ENCODE measurements around the gene MDH1B. TPM values are rescaled to one million over a fixed set of nuclear protein-coding genes. Genes with fewer than 3 reads are reported as not detected.
A peak's percentile ranks its signal among the peaks of the same experiment; 100 is the strongest.
"Not testable (repeated sequence)": the region's sequence is repeated elsewhere in the genome, so short reads cannot be mapped to it uniquely, and the experiment has no call there.

The MDH1B gene
- 0.88 TPM for polyA plus RNA-seq (2013, experiment 1 of 2)
- polyA plus RNA-seq (2013, experiment 2 of 2), result 1.2 TPM

GRCh38 chr2:206765242-206766056 is at the start of gene MDH1B, which contains the start of gene FASTKD2:
TSS of gene MDH1B (minus strand) at chr2:206765328. CDS start at chr2:206765271, 57 bp downstream.
TSS of gene FASTKD2 (plus strand) at chr2:206765606. CDS start at chr2:206766694, 1,088 bp downstream.
- WGBS, 2 experiments (ENCODE audit: insufficient coverage in 2 of 2), result 1% methylated on average over 38 to 39 of the region's 46 CpGs
- no peaks in the 10 kb centered on the region for H3K9me3 ChIP-seq (ENCODE audit: control insufficient read depth, low read length)
- H3K4me3 ChIP-seq (ENCODE audit: extremely low read depth, insufficient read depth, low read length, poor library complexity, severe bottlenecking), result peak within 1 kb of the TSS; percentile 66
- peaks cover 3% of the 10 kb centered on the region for H3K4me1 ChIP-seq (ENCODE audit: control insufficient read depth, insufficient read depth, low read length, poor library complexity, severe bottlenecking)
- peak within 1 kb of the TSS; percentile 63 for H3K27ac ChIP-seq (ENCODE audit: low read depth, low read length, severe bottlenecking)
- peaks cover 31% of the 10 kb centered on the region for H3K36me3 ChIP-seq (ENCODE audit: control insufficient read depth, insufficient read depth, low read length)

- Histone ChIP-seq H3K4me3 (ENCODE audit: extremely low read depth, insufficient read depth, low read length, poor library complexity, severe bottlenecking) (no peak overlapping the region), H3K27ac (ENCODE audit: low read depth, low read length, severe bottlenecking) (no peak overlapping the region), H3K36me3 (ENCODE audit: control insufficient read depth, insufficient read depth, low read length) (no peaks in the 10 kb centered on the region), H3K4me1 (ENCODE audit: control insufficient read depth, insufficient read depth, low read length, poor library complexity, severe bottlenecking) (no peaks in the 10 kb centered on the region), H3K9me3 (ENCODE audit: control insufficient read depth, low read length) (no peaks in the 10 kb centered on the region)
Observed at GRCh38 chr2:206814498-206814897, 49.4 kb upstream of the MDH1B start.

GRCh38 chr2:206812471-206812870 is 47.3 kb upstream of the MDH1B start:
- not testable (repeated sequence) for H3K9me3 ChIP-seq (ENCODE audit: control insufficient read depth, low read length); H3K4me3 ChIP-seq (ENCODE audit: extremely low read depth, insufficient read depth, low read length, poor library complexity, severe bottlenecking); H3K4me1 ChIP-seq (ENCODE audit: control insufficient read depth, insufficient read depth, low read length, poor library complexity, severe bottlenecking); H3K36me3 ChIP-seq (ENCODE audit: control insufficient read depth, insufficient read depth, low read length); H3K27ac ChIP-seq (ENCODE audit: low read depth, low read length, severe bottlenecking)
- WGBS, 2 experiments (ENCODE audit: insufficient coverage in 2 of 2), result 89 to 92% methylated on average over 4 to 5 of the region's 5 CpGs

- not testable (repeated sequence) for H3K27ac ChIP-seq (ENCODE audit: low read depth, low read length, severe bottlenecking); H3K9me3 ChIP-seq (ENCODE audit: control insufficient read depth, low read length); H3K4me3 ChIP-seq (ENCODE audit: extremely low read depth, insufficient read depth, low read length, poor library complexity, severe bottlenecking); H3K36me3 ChIP-seq (ENCODE audit: control insufficient read depth, insufficient read depth, low read length); H3K4me1 ChIP-seq (ENCODE audit: control insufficient read depth, insufficient read depth, low read length, poor library complexity, severe bottlenecking)
- WGBS, 2 experiments (ENCODE audit: insufficient coverage in 2 of 2), result 67% methylated on average over 1 of the region's 3 CpGs; no CpG with 5 or more reads in 1 of the 2 experiments
Observed at GRCh38 chr2:206807624-206808023, 42.5 kb upstream of the MDH1B start.

GRCh38 chr2:206805887-206806607 is 40.9 kb upstream of the MDH1B start:
- no peak overlapping the region for H3K4me3 ChIP-seq (ENCODE audit: extremely low read depth, insufficient read depth, low read length, poor library complexity, severe bottlenecking)
- peaks cover 4% of the 10 kb centered on the region for H3K4me1 ChIP-seq (ENCODE audit: control insufficient read depth, insufficient read depth, low read length, poor library complexity, severe bottlenecking)
- H3K27ac ChIP-seq (ENCODE audit: low read depth, low read length, severe bottlenecking), result no peak overlapping the region
- H3K9me3 ChIP-seq (ENCODE audit: control insufficient read depth, low read length), result no peaks in the 10 kb centered on the region
- WGBS, 2 experiments (ENCODE audit: insufficient coverage in 2 of 2), result 85 to 92% methylated on average over 4 to 5 of the region's 6 CpGs
- H3K36me3 ChIP-seq (ENCODE audit: control insufficient read depth, insufficient read depth, low read length), result no peaks in the 10 kb centered on the region

- H3K36me3 ChIP-seq (ENCODE audit: control insufficient read depth, insufficient read depth, low read length), result no peaks in the 10 kb centered on the region
- 59 to 65% methylated on average over 2 to 3 of the region's 5 CpGs for WGBS, 2 experiments (ENCODE audit: insufficient coverage in 2 of 2)
- no peaks in the 10 kb centered on the region for H3K9me3 ChIP-seq (ENCODE audit: control insufficient read depth, low read length)
- H3K4me3 ChIP-seq (ENCODE audit: extremely low read depth, insufficient read depth, low read length, poor library complexity, severe bottlenecking), result no peak overlapping the region
- H3K27ac ChIP-seq (ENCODE audit: low read depth, low read length, severe bottlenecking), result no peak overlapping the region
- H3K4me1 ChIP-seq (ENCODE audit: control insufficient read depth, insufficient read depth, low read length, poor library complexity, severe bottlenecking), result peaks cover 4% of the 10 kb centered on the region
Observed at GRCh38 chr2:206804326-206804725, 39.2 kb upstream of the MDH1B start.

GRCh38 chr2:206802654-206803514 is 37.8 kb upstream of the MDH1B start:
- H3K27ac ChIP-seq (ENCODE audit: low read depth, low read length, severe bottlenecking), result no peak overlapping the region
- WGBS, 2 experiments (ENCODE audit: insufficient coverage in 2 of 2), result 83 to 93% methylated on average over 4 to 6 of the region's 7 CpGs
- no peaks in the 10 kb centered on the region for H3K36me3 ChIP-seq (ENCODE audit: control insufficient read depth, insufficient read depth, low read length)
- no peak overlapping the region for H3K4me3 ChIP-seq (ENCODE audit: extremely low read depth, insufficient read depth, low read length, poor library complexity, severe bottlenecking)
- H3K4me1 ChIP-seq (ENCODE audit: control insufficient read depth, insufficient read depth, low read length, poor library complexity, severe bottlenecking), result peaks cover 4% of the 10 kb centered on the region
- H3K9me3 ChIP-seq (ENCODE audit: control insufficient read depth, low read length), result no peaks in the 10 kb centered on the region

- 68% methylated on average over 3 of the region's 9 CpGs; no CpG with 5 or more reads in 1 of the 2 experiments for WGBS, 2 experiments (ENCODE audit: insufficient coverage in 2 of 2)
- H3K36me3 ChIP-seq (ENCODE audit: control insufficient read depth, insufficient read depth, low read length), result peaks cover 6% of the 10 kb centered on the region
Observed at GRCh38 chr2:206801418-206802189, 36.5 kb upstream of the MDH1B start.

GRCh38 chr2:206800506-206801417 is 35.6 kb upstream of the MDH1B start:
- 27 to 40% methylated on average over 6 to 7 of the region's 12 CpGs for WGBS, 2 experiments (ENCODE audit: insufficient coverage in 2 of 2)
- Histone ChIP-seq H3K4me1 (ENCODE audit: control insufficient read depth, insufficient read depth, low read length, poor library complexity, severe bottlenecking) (peaks cover 4% of the 10 kb centered on the region), H3K9me3 (ENCODE audit: control insufficient read depth, low read length) (no peaks in the 10 kb centered on the region), H3K27ac (ENCODE audit: low read depth, low read length, severe bottlenecking) (no peak overlapping the region), H3K36me3 (ENCODE audit: control insufficient read depth, insufficient read depth, low read length) (peaks cover 14% of the 10 kb centered on the region), H3K4me3 (ENCODE audit: extremely low read depth, insufficient read depth, low read length, poor library complexity, severe bottlenecking) (no peak overlapping the region)

More at GRCh38 chr2:206801418-206802189, 36.5 kb upstream of the MDH1B start:
- H3K9me3 ChIP-seq (ENCODE audit: control insufficient read depth, low read length), result no peaks in the 10 kb centered on the region
- H3K4me1 ChIP-seq (ENCODE audit: control insufficient read depth, insufficient read depth, low read length, poor library complexity, severe bottlenecking), result peaks cover 4% of the 10 kb centered on the region
- no peak overlapping the region for H3K4me3 ChIP-seq (ENCODE audit: extremely low read depth, insufficient read depth, low read length, poor library complexity, severe bottlenecking)
- no peak overlapping the region for H3K27ac ChIP-seq (ENCODE audit: low read depth, low read length, severe bottlenecking)

All from mesodermal cell (in vitro differentiated cells).